Muscle of arm (tissue), 14 donors: ENCODE data around the gene PTPRR. TPM values are rescaled to one million over a fixed set of nuclear protein-coding genes. Genes with fewer than 3 reads are reported as not detected.

Experiments
- DNase-seq: peaks from one replicate; pipeline ENCODE4 v3.0.0-alpha.2; 2013
- long read RNA-seq, 11 donors: transcript quantifications; one replicate each; lab custom pipeline, GENCODE V29; 2026
- polyA plus RNA-seq, 12 donors: library from polyadenylated mRNA; unstranded; fragments of 120-200 nt; gene quantifications; one replicate each; pipeline ENCODE4 v1.2.1, GENCODE V29; 2013; ENCODE audit not compliant: insufficient read length in 12 of 12

The PTPRR gene
- 1 to 10 TPM in 8 of 12 donors, under 1 TPM in 2, not detected in 2; 0.88 to 2.4 (median 1.7) TPM for polyA plus RNA-seq
- long read RNA-seq, donor 1: 0 reads
- long read RNA-seq, donor 2: 0 reads
- long read RNA-seq, donor 3: 0 reads
- long read RNA-seq, donor 4: 0 reads
- long read RNA-seq, donor 5: 0 reads
- long read RNA-seq, donor 6: 0 reads
- long read RNA-seq, donor 7: 0 reads
- long read RNA-seq, donor 8, partial matches to known transcripts: 0 of 1 reads
- long read RNA-seq, donor 8, other reads (novel, unspliced or antisense): 0 of 1 reads
- long read RNA-seq, donor 9: 0 reads
- long read RNA-seq, donor 10: 0 reads
- long read RNA-seq, donor 11, partial matches to known transcripts: 0 of 2 reads
- long read RNA-seq, donor 11, other reads (novel, unspliced or antisense): 0 of 2 reads

GRCh38 chr12:70920251-70920851 lies at the start of gene PTPRR:
PTPRR (minus strand) TSS chr12:70920738; CDS start chr12:70920390, 348 bp downstream.
- DNase-seq: no peak

GRCh38 chr12:70966996-70967790 lies 46.7 kb upstream of the PTPRR start:
- peak; percentile 61 for DNase-seq

- DNase-seq: no peak
Observed at GRCh38 chr12:70966046-70966445, 45.5 kb upstream of the PTPRR start.

- DNase-seq: no peak
Observed at GRCh38 chr12:70964867-70965510, 44.5 kb upstream of the PTPRR start.

GRCh38 chr12:70963081-70963660 lies 42.6 kb upstream of the PTPRR start:
- DNase-seq: no peak

GRCh38 chr12:70962226-70962794 lies 41.8 kb upstream of the PTPRR start:
- DNase-seq: no peak

GRCh38 chr12:70960484-70960883 lies 39.9 kb upstream of the PTPRR start:
- no peak for DNase-seq

GRCh38 chr12:70955415-70955814 lies 34.9 kb upstream of the PTPRR start:
- no peak for DNase-seq

GRCh38 chr12:70950451-70950850 lies 29.9 kb upstream of the PTPRR start:
- no peak for DNase-seq

- peak; percentile 90 for DNase-seq
Observed at GRCh38 chr12:70948976-70949336, 28.4 kb upstream of the PTPRR start.

GRCh38 chr12:70948236-70948975 lies 27.9 kb upstream of the PTPRR start:
- no peak for DNase-seq

GRCh38 chr12:70936203-70936813 lies 15.8 kb upstream of the PTPRR start:
- no peak for DNase-seq

- no peak for DNase-seq
Observed at GRCh38 chr12:70933133-70933532, 12.6 kb upstream of the PTPRR start.

GRCh38 chr12:70929029-70929428 lies 8.5 kb upstream of the PTPRR start:
- DNase-seq: no peak

GRCh38 chr12:70928071-70928470 lies 7.5 kb upstream of the PTPRR start:
- no peak for DNase-seq

GRCh38 chr12:70927356-70927755 lies 6.8 kb upstream of the PTPRR start:
- DNase-seq: no peak

GRCh38 chr12:70925539-70925938 lies 5.0 kb upstream of the PTPRR start:
- DNase-seq: no peak

GRCh38 chr12:70920891-70921290 lies 353 bp upstream of the PTPRR start:
- no peak for DNase-seq

- DNase-seq: peak; percentile 16
Observed at GRCh38 chr12:70919597-70920035, 922 bp downstream of the PTPRR start.

- no peak for DNase-seq
Observed at GRCh38 chr12:70919176-70919575, 1.4 kb downstream of the PTPRR start.
